GM13976 (cell line): ENCODE measurements around the gene ARMC3.

Source experiments
- DNase-seq: peaks from one replicate; pipeline ENCODE4 v3.0.0; 2012; ENCODE audit warnings: low spot score
- in situ Hi-C: fragments of 300-500 bp; cut with MboI; formaldehyde crosslinking; loops from one replicate; pipeline ENCODE4 v1.12.0; 2022; ENCODE audit warnings: low sequenced_read_pairs, mixed read lengths, inconsistent platforms; ENCODE audit not compliant: unreplicated experiment
- TF ChIP-seq, protein P1 (sequence below): IDR thresholded peaks from 2 replicates; pipeline ENCODE4 v1.5.1; 2012; ENCODE audit warnings: borderline replicate concordance, mild to moderate bottlenecking; ENCODE audit not compliant: insufficient read depth; ENCODE audit errors: extremely low read depth, missing control alignments, control extremely low read depth

The ARMC3 gene, protein sequence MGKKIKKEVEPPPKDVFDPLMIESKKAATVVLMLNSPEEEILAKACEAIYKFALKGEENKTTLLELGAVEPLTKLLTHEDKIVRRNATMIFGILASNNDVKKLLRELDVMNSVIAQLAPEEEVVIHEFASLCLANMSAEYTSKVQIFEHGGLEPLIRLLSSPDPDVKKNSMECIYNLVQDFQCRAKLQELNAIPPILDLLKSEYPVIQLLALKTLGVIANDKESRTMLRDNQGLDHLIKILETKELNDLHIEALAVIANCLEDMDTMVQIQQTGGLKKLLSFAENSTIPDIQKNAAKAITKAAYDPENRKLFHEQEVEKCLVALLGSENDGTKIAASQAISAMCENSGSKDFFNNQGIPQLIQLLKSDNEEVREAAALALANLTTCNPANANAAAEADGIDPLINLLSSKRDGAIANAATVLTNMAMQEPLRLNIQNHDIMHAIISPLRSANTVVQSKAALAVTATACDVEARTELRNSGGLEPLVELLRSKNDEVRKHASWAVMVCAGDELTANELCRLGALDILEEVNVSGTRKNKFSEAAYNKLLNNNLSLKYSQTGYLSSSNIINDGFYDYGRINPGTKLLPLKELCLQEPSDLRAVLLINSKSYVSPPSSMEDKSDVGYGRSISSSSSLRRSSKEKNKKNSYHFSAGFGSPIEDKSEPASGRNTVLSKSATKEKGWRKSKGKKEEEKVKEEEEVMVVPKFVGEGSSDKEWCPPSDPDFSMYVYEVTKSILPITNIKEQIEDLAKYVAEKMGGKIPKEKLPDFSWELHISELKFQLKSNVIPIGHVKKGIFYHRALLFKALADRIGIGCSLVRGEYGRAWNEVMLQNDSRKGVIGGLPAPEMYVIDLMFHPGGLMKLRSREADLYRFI

DNA sequence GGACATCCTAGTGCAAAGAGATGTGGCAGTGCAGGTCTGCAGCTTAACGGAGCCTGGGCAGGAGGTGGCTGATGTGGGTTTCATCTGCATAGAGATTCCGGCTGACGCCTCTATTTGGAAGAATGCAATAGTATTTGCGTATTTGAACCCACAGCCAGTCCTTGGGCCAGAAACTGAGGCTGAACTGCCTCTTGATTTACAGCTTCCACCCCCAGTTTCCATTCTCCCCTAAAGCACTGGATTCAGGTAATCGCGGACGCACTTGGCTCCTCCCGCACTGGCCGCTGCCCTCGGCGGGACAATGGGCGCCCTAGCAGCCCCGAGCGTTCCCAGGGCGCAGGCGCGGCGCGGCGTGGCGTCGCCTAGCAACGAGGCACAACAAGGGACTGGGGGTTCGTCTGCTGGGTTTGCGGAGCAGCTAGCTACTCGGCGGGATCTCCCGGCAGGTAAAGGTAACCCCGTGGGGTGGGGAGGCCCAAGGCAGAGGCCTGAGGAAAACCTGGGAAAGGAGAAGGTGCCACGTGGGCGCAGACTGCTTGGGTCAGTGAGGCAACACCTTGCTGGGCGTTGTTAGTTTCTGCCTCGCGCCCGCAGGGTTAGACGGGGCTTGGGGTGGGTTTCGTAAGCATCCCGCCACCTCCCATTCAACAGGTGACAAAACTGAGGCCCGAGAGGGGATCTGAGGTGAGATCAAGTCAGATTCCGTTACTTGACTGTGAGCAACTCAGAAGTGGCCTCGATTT lies at the start of gene ARMC3:
TSS of gene ARMC3 (plus strand) at position 393 of the 743 bp plus-strand sequence. CDS start 3,944 bp downstream, outside the sequence.
- DNase-seq = peak; percentile 62
- in situ Hi-C loops = no loop called here
- TF ChIP-seq, protein P1, sequence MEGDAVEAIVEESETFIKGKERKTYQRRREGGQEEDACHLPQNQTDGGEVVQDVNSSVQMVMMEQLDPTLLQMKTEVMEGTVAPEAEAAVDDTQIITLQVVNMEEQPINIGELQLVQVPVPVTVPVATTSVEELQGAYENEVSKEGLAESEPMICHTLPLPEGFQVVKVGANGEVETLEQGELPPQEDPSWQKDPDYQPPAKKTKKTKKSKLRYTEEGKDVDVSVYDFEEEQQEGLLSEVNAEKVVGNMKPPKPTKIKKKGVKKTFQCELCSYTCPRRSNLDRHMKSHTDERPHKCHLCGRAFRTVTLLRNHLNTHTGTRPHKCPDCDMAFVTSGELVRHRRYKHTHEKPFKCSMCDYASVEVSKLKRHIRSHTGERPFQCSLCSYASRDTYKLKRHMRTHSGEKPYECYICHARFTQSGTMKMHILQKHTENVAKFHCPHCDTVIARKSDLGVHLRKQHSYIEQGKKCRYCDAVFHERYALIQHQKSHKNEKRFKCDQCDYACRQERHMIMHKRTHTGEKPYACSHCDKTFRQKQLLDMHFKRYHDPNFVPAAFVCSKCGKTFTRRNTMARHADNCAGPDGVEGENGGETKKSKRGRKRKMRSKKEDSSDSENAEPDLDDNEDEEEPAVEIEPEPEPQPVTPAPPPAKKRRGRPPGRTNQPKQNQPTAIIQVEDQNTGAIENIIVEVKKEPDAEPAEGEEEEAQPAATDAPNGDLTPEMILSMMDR = no peak

DNA sequence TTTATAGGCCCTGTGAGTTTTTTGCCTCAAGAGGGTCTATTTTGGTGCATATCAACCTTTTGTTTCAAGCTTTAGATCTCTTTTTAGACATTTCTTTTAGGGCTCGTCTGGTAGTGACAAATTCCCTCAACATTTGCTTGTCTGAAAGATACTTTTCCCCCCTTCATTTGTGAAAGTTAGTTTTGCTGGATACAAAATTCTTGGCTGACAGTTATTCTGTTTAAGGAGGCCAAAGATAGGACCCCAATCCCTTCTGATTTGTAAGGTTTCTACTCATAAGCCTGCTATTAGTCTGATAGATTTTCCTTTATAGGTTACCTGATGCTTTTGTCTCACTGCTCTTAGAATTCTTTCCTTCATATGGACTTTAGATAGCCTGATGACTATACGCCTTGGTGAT lies 36.1 kb upstream of the ARMC3 start:
- DNase-seq = no peak
- TF ChIP-seq, protein P1 = no peak
- in situ Hi-C loops = no loop called here

- TF ChIP-seq, protein P1 = no peak
- no peak for DNase-seq
- in situ Hi-C loops = no loop called here
Measured at GRCh38 chr10:22893781-22894180, 34.1 kb upstream of the ARMC3 start.

- DNase-seq = no peak
- TF ChIP-seq, protein P1 = no peak
- in situ Hi-C loops = no loop called here
Measured at GRCh38 chr10:22894714-22895113, 33.1 kb upstream of the ARMC3 start.

GRCh38 chr10:22895252-22895651 lies 32.6 kb upstream of the ARMC3 start:
- in situ Hi-C loops = no loop called here
- TF ChIP-seq, protein P1 = no peak
- no peak for DNase-seq

DNA sequence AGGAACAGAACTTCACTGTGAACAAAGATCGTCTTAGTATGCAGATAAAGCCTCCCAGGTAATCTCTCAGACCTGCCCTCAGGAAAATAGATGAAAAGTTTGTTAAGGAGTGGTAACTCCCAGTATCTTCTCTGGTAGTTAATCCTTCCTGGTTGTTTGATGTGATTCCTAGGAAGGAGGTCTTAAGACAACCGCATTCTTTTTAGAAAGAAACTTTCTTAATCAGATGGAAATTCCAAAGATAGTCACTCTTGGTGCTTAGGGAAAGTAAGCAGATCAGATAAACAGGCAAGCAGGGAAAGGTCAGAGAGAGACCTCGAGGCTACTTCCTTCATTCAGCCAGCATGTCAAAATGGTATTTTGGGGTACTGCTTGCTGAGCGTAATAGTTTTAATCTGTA lies 30.5 kb upstream of the ARMC3 start:
- in situ Hi-C loops = no loop called here
- TF ChIP-seq, protein P1 = no peak
- DNase-seq = no peak
